Astrocyte (in vitro differentiated cells and primary cell): Measurements from ENCODE around the gene ZBTB16. TPM values are rescaled to one million over a fixed set of nuclear protein-coding genes. Genes with fewer than 3 reads are reported as not detected.

ENCODE experiments used
- DNase-seq: peaks from one replicate; pipeline ENCODE4 v3.0.0-alpha.2; 2010; ENCODE audit warnings: low read depth
- FAIRE-seq: peaks from 2 replicates; lab custom pipeline; 2011; peaks lifted over from hg19 to GRCh38; lab: Jason Lieb, UNC
- H2AFZ ChIP-seq: 2 replicates; pipeline ENCODE4 v1.6.0; 2012; ENCODE audit warnings: low read depth, low read length, inconsistent platforms
- H3K27ac ChIP-seq: 2 replicates; pipeline ENCODE4 v1.5.1; 2011; ENCODE audit warnings: low read depth, low read length, inconsistent platforms
- H3K27me3 ChIP-seq: 2 replicates; pipeline ENCODE4 v1.6.0; 2011; ENCODE audit warnings: low read length, inconsistent platforms; ENCODE audit not compliant: insufficient read depth
- H3K36me3 ChIP-seq: 2 replicates; pipeline ENCODE4 v1.5.1; 2011; ENCODE audit warnings: low read length, inconsistent platforms; ENCODE audit not compliant: insufficient read depth
- H3K4me1 ChIP-seq: 2 replicates; pipeline ENCODE4 v1.5.1; 2011; ENCODE audit warnings: low read length, inconsistent platforms; ENCODE audit not compliant: insufficient read depth
- H3K4me2 ChIP-seq: 2 replicates; pipeline ENCODE4 v1.6.0; 2012; ENCODE audit warnings: low read length, inconsistent platforms
- H3K4me3 ChIP-seq: 2 replicates; pipeline ENCODE4 v1.5.1; 2011; ENCODE audit warnings: low read depth, mild to moderate bottlenecking, low read length, inconsistent platforms; ENCODE audit not compliant: insufficient read depth
- H3K79me2 ChIP-seq: 2 replicates; pipeline ENCODE4 v1.6.0; 2012; ENCODE audit warnings: mild to moderate bottlenecking, low read length, inconsistent platforms; ENCODE audit not compliant: insufficient read depth
- H3K9ac ChIP-seq: 2 replicates; pipeline ENCODE4 v1.6.0; 2012; ENCODE audit warnings: mild to moderate bottlenecking, low read length, inconsistent platforms
- H3K9me3 ChIP-seq: 2 replicates; pipeline ENCODE4 v1.5.1; 2012; ENCODE audit warnings: low read depth, mild to moderate bottlenecking, low read length, inconsistent platforms; ENCODE audit not compliant: insufficient read depth
- H4K20me1 ChIP-seq: 2 replicates; pipeline ENCODE4 v1.6.0; 2012; ENCODE audit warnings: low read length, inconsistent platforms; ENCODE audit not compliant: insufficient read depth
- H3K27ac Mint-ChIP-seq: one replicate; pipeline ENCODE4 v1.8.0; 2021; ENCODE audit warnings: mild to moderate bottlenecking, mixed read lengths; ENCODE audit not compliant: unreplicated experiment
- H3K27me3 Mint-ChIP-seq: one replicate; pipeline ENCODE4 v1.8.0; 2021; ENCODE audit warnings: low read depth, mixed read lengths; ENCODE audit not compliant: unreplicated experiment
- H3K36me3 Mint-ChIP-seq: one replicate; pipeline ENCODE4 v1.8.0; 2021; ENCODE audit warnings: low read depth, mixed read lengths; ENCODE audit not compliant: unreplicated experiment
- H3K4me1 Mint-ChIP-seq: one replicate; pipeline ENCODE4 v1.8.0; 2021; ENCODE audit warnings: low read depth, mixed read lengths; ENCODE audit not compliant: unreplicated experiment
- H3K4me3 Mint-ChIP-seq: one replicate; pipeline ENCODE4 v1.8.0; 2021; ENCODE audit warnings: mild to moderate bottlenecking, moderate library complexity, mixed read lengths; ENCODE audit not compliant: unreplicated experiment
- H3K9me3 Mint-ChIP-seq: one replicate; pipeline ENCODE4 v1.8.0; 2021; ENCODE audit warnings: mild to moderate bottlenecking, mixed read lengths; ENCODE audit not compliant: unreplicated experiment
- EZH2 ChIP-seq: IDR thresholded peaks from 2 replicates; pipeline ENCODE4 v1.6.1; 2012; ENCODE audit warnings: mild to moderate bottlenecking, low read length, inconsistent platforms; ENCODE audit not compliant: insufficient read depth
- total RNA-seq: library from RNA; stranded (reverse); gene quantifications from 2 replicates; pipeline ENCODE4 v1.2.1, GENCODE V29; 2021
- TF ChIP-seq, protein P1 (sequence below): IDR thresholded peaks from 2 replicates; pipeline ENCODE4 v1.5.1; 2011; ENCODE audit warnings: low read depth, mild to moderate bottlenecking, inconsistent platforms, low read length, moderate library complexity; ENCODE audit not compliant: insufficient read depth

The ZBTB16 gene
- total RNA-seq, 1 donor from 2014 or later, result 0.50 TPM

DNA sequence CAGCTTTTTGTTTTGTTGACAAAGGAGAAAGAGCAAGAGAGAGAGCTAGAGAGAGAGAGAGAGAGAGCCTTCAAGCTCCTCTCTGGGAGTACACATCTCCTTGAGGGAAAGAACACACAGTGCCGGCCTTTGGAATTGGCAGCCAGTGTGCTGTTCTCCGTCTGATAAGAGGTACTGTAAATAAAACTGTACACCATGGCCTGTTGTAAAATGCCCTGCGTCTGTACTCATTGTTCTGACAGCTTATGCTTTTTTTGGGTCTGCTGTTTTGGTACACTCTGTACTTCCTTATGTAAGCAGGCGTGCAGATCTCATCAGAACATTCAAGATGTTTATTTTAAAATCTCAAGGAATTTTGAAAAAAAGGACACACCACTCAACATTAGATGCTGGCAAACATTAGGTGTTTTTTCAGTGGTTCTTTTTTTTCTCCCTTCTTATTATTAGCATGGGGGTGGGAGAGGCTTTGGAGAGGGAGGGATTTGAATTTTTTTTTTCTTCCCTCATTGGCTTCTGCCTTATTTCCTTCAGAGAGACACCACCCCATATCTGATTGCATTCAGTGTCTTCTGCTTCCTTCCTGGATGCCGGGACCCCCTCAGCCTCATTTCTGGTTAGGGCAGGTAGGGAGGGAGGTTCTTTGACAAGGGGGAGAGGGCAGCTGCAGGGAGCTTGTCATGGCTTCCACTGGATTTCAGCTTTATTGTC, 119.9 kb downstream of the ZBTB16 start:
- Mint-ChIP-seq H3K4me3 (no peak overlapping the region), H3K4me1 (no peaks in the 10 kb centered on the region), H3K36me3 (peaks cover 4% of the 10 kb centered on the region), H3K9me3 (no peaks in the 10 kb centered on the region), H3K27ac (no peak overlapping the region), H3K27me3 (peaks cover 70% of the 10 kb centered on the region)
- FAIRE-seq (no peak), DNase-seq (no peak)
- Histone ChIP-seq H4K20me1 (no peaks in the 10 kb centered on the region), H3K27ac (no peak overlapping the region), H3K4me3 (no peak overlapping the region), H3K9ac (no peak overlapping the region), H3K27me3 (peaks cover 69% of the 10 kb centered on the region), H3K79me2 (no peaks in the 10 kb centered on the region), H3K9me3 (peaks cover 3% of the 10 kb centered on the region), H2AFZ (no peak overlapping the region), H3K4me1 (no peaks in the 10 kb centered on the region), H3K4me2 (no peak overlapping the region), H3K36me3 (no peaks in the 10 kb centered on the region)
- TF ChIP-seq EZH2, result no peak
- TF ChIP-seq, protein P1, sequence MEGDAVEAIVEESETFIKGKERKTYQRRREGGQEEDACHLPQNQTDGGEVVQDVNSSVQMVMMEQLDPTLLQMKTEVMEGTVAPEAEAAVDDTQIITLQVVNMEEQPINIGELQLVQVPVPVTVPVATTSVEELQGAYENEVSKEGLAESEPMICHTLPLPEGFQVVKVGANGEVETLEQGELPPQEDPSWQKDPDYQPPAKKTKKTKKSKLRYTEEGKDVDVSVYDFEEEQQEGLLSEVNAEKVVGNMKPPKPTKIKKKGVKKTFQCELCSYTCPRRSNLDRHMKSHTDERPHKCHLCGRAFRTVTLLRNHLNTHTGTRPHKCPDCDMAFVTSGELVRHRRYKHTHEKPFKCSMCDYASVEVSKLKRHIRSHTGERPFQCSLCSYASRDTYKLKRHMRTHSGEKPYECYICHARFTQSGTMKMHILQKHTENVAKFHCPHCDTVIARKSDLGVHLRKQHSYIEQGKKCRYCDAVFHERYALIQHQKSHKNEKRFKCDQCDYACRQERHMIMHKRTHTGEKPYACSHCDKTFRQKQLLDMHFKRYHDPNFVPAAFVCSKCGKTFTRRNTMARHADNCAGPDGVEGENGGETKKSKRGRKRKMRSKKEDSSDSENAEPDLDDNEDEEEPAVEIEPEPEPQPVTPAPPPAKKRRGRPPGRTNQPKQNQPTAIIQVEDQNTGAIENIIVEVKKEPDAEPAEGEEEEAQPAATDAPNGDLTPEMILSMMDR, result no peak

DNA sequence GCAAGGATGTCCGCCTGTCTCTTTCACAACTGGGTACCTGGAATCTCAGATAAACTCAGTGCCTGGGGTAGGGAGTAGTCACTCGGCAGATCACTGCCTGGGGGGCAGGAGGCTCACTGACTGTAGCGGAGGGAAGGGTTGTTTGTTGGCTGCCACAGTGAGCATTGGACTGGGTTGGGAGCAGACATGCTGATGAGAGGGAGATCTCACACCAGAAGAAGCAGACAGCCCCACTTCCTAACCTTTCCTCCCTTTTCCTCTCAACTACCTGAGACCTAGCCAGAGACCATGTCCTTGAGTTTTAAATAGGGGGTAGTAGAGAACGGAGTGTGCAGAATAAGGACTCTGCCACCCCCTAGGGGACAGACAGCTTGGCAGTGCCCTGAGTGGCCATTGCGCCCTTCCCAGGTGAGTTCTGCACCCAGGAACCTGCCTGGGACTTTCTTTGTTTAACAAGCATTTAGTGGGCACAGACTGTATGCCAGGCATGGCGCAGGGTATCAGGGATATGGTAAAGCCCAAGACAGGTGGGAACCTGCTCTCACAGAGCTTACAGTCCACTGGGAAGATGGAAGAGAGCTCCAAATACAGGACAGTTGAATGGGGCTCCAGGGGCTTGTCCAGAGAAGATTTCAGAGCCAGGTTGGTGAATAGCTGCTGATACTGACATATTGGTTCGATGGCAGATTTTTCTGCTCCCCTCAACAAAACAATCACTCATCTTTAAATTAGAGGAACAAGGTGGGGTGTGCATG, 121.0 kb downstream of the ZBTB16 start:
- DNase-seq (no peak), FAIRE-seq (no peak)
- Histone ChIP-seq H3K27me3 (peaks cover 60% of the 10 kb centered on the region), H3K9me3 (peaks cover 3% of the 10 kb centered on the region), H4K20me1 (no peaks in the 10 kb centered on the region), H2AFZ (no peak overlapping the region), H3K79me2 (no peaks in the 10 kb centered on the region), H3K27ac (no peak overlapping the region), H3K36me3 (no peaks in the 10 kb centered on the region), H3K4me3 (no peak overlapping the region), H3K4me2 (no peak overlapping the region), H3K4me1 (no peaks in the 10 kb centered on the region), H3K9ac (no peak overlapping the region)
- Mint-ChIP-seq H3K27me3 (peaks cover 66% of the 10 kb centered on the region), H3K4me1 (no peaks in the 10 kb centered on the region), H3K27ac (no peak overlapping the region), H3K36me3 (peaks cover 4% of the 10 kb centered on the region), H3K9me3 (no peaks in the 10 kb centered on the region), H3K4me3 (no peak overlapping the region)
- TF ChIP-seq, protein P1, result no peak
- no peak for TF ChIP-seq EZH2
